ENCODE results near the gene CPXM2. TPM values are rescaled to one million over a fixed set of nuclear protein-coding genes. Genes with fewer than 3 reads are reported as not detected.

CPXM2 gene
- polyA plus RNA-seq, 1 of the 3 experiments (the other 2 are of a cell fraction): not detected

DNA sequence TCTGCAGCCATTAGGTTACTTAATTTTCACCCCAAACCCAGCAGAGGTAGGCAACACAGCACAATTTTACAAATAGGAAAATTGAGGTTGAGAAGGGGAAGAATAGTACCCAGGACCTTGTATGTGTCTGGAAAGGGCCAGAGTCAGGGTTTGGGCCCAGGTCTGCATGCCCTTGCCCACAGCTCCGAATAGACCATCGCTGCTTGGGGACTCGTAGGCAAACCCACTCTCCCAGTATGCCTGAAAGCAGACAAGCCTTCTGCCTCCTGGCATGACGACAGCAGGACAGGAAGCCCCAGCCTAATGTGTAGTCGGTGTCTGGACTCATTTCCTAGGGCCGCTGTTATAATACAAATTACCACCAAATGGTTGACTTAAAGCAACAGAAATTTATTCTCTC, 133.8 kb downstream of the CPXM2 start:
- DNase-seq: peak; percentile 44
- Histone ChIP-seq H3K4me3 (ENCODE audit: low read depth in 2 of 2, low read length in 1 of 2) (no peak overlapping the region), H3K9me2 (no peaks in the 10 kb centered on the region), H3K4me2 (no peak overlapping the region), H3F3A (replicated peaks; ENCODE audit: insufficient read depth) (no peaks in the 10 kb centered on the region), H3K4me1 (ENCODE audit: control insufficient read depth in 1 of 2, insufficient read depth in 2 of 2, low read depth in 1 of 2, low read length in 1 of 2) (peaks cover 0 to 6% of the 10 kb centered on the region in 2 experiments; a peak in 1 of 4 replicates), H3K79me2 (ENCODE audit: insufficient read depth) (no peaks in the 10 kb centered on the region), H3K27ac (ENCODE audit: low read depth in 2 of 2, low read length in 1 of 2) (no peak overlapping the region), H3K9me3 (no peaks in the 10 kb centered on the region), H2AFZ (ENCODE audit: low read depth) (no peak overlapping the region), H3K9ac (no peak overlapping the region), H3K36me3 (replicated peaks in 1 of 2; ENCODE audit: control insufficient read depth in 1 of 2, insufficient read depth in 2 of 2, low read length in 1 of 2) (no peaks in the 10 kb centered on the region), H3K27me3 (ENCODE audit: insufficient read depth) (no peaks in the 10 kb centered on the region), H4K20me1 (ENCODE audit: insufficient read depth) (no peaks in the 10 kb centered on the region)
- CTCF ChIA-PET: interaction anchor here (1.5 kb wide), 1 partner anchor 175 kb away, joined by 5 read pairs; no protein-coding TSS in a partner anchor
- 13% methylated on average over 2 of the region's 6 CpGs for WGBS (ENCODE audit: low lambda C conversion rate)
- POLR2A ChIA-PET: no interaction called here
- TF ChIP-seq, protein P1, sequence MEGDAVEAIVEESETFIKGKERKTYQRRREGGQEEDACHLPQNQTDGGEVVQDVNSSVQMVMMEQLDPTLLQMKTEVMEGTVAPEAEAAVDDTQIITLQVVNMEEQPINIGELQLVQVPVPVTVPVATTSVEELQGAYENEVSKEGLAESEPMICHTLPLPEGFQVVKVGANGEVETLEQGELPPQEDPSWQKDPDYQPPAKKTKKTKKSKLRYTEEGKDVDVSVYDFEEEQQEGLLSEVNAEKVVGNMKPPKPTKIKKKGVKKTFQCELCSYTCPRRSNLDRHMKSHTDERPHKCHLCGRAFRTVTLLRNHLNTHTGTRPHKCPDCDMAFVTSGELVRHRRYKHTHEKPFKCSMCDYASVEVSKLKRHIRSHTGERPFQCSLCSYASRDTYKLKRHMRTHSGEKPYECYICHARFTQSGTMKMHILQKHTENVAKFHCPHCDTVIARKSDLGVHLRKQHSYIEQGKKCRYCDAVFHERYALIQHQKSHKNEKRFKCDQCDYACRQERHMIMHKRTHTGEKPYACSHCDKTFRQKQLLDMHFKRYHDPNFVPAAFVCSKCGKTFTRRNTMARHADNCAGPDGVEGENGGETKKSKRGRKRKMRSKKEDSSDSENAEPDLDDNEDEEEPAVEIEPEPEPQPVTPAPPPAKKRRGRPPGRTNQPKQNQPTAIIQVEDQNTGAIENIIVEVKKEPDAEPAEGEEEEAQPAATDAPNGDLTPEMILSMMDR (IDR thresholded peaks at IDR 0.05): no peak
- no peak for TF ChIP-seq MXI1 (IDR thresholded peaks at IDR 0.05; ENCODE audit: low read depth, low read length)
- no peak for TF ChIP-seq RCOR1 (IDR thresholded peaks at IDR 0.05; ENCODE audit: low read length)
- no peak for TF ChIP-seq RXRA (IDR thresholded peaks at IDR 0.05; ENCODE audit: borderline replicate concordance, low read depth)
- TF ChIP-seq ELF1 (IDR thresholded peaks at IDR 0.05): no peak
- no peak for TF ChIP-seq POLR2AphosphoS5 (IDR thresholded peaks at IDR 0.05; ENCODE audit: low read depth, low read length)
- TF ChIP-seq FOXM1 (IDR thresholded peaks at IDR 0.05; ENCODE audit: low read depth): no peak
- no peak for TF ChIP-seq SMC3 (IDR thresholded peaks at IDR 0.05; ENCODE audit: low read depth, low read length)
- TF ChIP-seq TAF1 (IDR thresholded peaks at IDR 0.05; ENCODE audit: borderline replicate concordance, low read depth, low read length): no peak
- TF ChIP-seq, protein P2, sequence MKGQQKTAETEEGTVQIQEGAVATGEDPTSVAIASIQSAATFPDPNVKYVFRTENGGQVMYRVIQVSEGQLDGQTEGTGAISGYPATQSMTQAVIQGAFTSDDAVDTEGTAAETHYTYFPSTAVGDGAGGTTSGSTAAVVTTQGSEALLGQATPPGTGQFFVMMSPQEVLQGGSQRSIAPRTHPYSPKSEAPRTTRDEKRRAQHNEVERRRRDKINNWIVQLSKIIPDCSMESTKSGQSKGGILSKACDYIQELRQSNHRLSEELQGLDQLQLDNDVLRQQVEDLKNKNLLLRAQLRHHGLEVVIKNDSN (IDR thresholded peaks at IDR 0.05; ENCODE audit: borderline replicate concordance, low read depth): no peak
- TF ChIP-seq, protein P3, sequence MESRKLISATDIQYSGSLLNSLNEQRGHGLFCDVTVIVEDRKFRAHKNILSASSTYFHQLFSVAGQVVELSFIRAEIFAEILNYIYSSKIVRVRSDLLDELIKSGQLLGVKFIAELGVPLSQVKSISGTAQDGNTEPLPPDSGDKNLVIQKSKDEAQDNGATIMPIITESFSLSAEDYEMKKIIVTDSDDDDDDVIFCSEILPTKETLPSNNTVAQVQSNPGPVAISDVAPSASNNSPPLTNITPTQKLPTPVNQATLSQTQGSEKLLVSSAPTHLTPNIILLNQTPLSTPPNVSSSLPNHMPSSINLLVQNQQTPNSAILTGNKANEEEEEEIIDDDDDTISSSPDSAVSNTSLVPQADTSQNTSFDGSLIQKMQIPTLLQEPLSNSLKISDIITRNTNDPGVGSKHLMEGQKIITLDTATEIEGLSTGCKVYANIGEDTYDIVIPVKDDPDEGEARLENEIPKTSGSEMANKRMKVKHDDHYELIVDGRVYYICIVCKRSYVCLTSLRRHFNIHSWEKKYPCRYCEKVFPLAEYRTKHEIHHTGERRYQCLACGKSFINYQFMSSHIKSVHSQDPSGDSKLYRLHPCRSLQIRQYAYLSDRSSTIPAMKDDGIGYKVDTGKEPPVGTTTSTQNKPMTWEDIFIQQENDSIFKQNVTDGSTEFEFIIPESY (IDR thresholded peaks at IDR 0.05; ENCODE audit: borderline replicate concordance, low read depth): no peak
- no peak for TF ChIP-seq MEF2A (IDR thresholded peaks at IDR 0.05; ENCODE audit: borderline replicate concordance, low read depth)
- no peak for TF ChIP-seq CHD2 (IDR thresholded peaks at IDR 0.05; ENCODE audit: low read length, partially characterized antibody)
- TF ChIP-seq TCF12 (IDR thresholded peaks at IDR 0.05): no peak
- no peak for TF ChIP-seq NRF1 (IDR thresholded peaks at IDR 0.05; ENCODE audit: low read depth, low read length)
- TF ChIP-seq NFIC (IDR thresholded peaks at IDR 0.05; ENCODE audit: borderline replicate concordance): no peak

Data from SK-N-SH (cell line).